Measurements from ENCODE around the gene TUBB4A. TPM values are rescaled to one million over a fixed set of nuclear protein-coding genes. Genes with fewer than 3 reads are reported as not detected.

Gene TUBB4A
- total RNA-seq, 1 experiment from 2014 or later = 2.9 TPM

- DNase-seq = no peak
- no peaks in the 10 kb centered on the region for H3K27me3 ChIP-seq (ENCODE audit: control insufficient read depth, insufficient read depth, low read length)
- no peak overlapping the region for H3K4me3 ChIP-seq (ENCODE audit: insufficient read depth, low read depth, low read length)
- no peaks in the 10 kb centered on the region for H3K36me3 ChIP-seq (replicated peaks; ENCODE audit: control insufficient read depth, insufficient read depth, low read length)
Measured at GRCh38 chr19:6491802-6492592, 10.1 kb downstream of the TUBB4A start.

- DNase-seq = no peak
- Histone ChIP-seq H3K27me3 (ENCODE audit: control insufficient read depth, insufficient read depth, low read length) (no peaks in the 10 kb centered on the region), H3K36me3 (replicated peaks; ENCODE audit: control insufficient read depth, insufficient read depth, low read length) (no peaks in the 10 kb centered on the region), H3K4me3 (ENCODE audit: insufficient read depth, low read depth, low read length) (no peak overlapping the region)
Measured at GRCh38 chr19:6490134-6490533, 12.0 kb downstream of the TUBB4A start.

- Histone ChIP-seq H3K36me3 (replicated peaks; ENCODE audit: control insufficient read depth, insufficient read depth, low read length) (no peaks in the 10 kb centered on the region), H3K4me3 (ENCODE audit: insufficient read depth, low read depth, low read length) (no peak overlapping the region), H3K27me3 (ENCODE audit: control insufficient read depth, insufficient read depth, low read length) (no peaks in the 10 kb centered on the region)
- peak; percentile 30 for DNase-seq
Measured at GRCh38 chr19:6489278-6490061, 12.6 kb downstream of the TUBB4A start.

DNA sequence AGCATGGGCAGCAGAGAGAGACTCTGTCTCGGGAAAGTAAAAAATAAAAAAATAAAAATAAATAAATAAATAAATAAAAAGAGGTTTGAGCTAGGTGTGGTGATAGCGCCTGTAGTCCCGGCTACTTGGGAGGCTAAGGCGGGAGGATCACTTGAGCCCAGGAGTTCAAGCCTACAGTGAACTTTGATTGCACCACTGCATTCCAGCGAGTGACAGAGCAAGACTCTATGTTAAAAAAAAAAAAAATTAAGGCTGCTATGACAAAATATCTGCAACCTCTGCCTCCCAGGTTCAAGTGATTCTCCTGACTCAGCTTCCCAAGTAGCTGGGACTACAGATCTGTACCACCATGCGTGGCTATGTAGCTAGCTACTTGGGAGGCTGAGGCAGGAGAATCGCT lies 17.3 kb downstream of the TUBB4A start:
- H3K27me3 ChIP-seq (ENCODE audit: control insufficient read depth, insufficient read depth, low read length) = no peaks in the 10 kb centered on the region; the same call in 1 of the 2 replicates
- H3K4me3 ChIP-seq (ENCODE audit: insufficient read depth, low read depth, low read length) = no peak overlapping the region
- no peaks in the 10 kb centered on the region for H3K36me3 ChIP-seq (replicated peaks; ENCODE audit: control insufficient read depth, insufficient read depth, low read length)
- no peak for DNase-seq

- Histone ChIP-seq H3K27me3 (ENCODE audit: control insufficient read depth, insufficient read depth, low read length) (no peaks in the 10 kb centered on the region; the same call in 1 of the 2 replicates), H3K36me3 (replicated peaks; ENCODE audit: control insufficient read depth, insufficient read depth, low read length) (no peaks in the 10 kb centered on the region), H3K4me3 (ENCODE audit: insufficient read depth, low read depth, low read length) (no peak overlapping the region)
- no peak for DNase-seq
Measured at GRCh38 chr19:6484230-6484629, 17.9 kb downstream of the TUBB4A start.

DNA sequence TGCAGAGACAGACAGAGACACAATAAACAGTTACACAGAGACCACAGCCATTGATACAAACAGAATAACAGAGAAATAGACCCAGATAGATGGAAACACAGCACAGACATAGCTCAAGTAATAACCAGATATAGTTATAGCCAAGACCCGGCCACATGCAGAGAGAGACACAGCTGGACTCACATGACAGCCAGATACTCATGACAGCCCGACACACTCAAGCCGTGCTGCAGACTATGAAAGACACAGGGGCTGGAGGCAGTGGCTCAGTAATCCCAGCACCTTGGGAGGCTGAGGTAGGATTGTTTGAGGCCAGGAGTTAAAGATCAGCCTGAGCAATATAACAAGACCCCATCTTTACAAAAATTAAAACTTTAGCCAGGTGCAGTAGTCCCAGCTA lies 18.9 kb downstream of the TUBB4A start:
- no peak for DNase-seq
- H3K36me3 ChIP-seq (replicated peaks; ENCODE audit: control insufficient read depth, insufficient read depth, low read length) = no peaks in the 10 kb centered on the region
- H3K27me3 ChIP-seq (ENCODE audit: control insufficient read depth, insufficient read depth, low read length) = peaks cover 1% of the 10 kb centered on the region; the same call in 1 of the 2 replicates
- H3K4me3 ChIP-seq (ENCODE audit: insufficient read depth, low read depth, low read length) = no peak overlapping the region

DNA sequence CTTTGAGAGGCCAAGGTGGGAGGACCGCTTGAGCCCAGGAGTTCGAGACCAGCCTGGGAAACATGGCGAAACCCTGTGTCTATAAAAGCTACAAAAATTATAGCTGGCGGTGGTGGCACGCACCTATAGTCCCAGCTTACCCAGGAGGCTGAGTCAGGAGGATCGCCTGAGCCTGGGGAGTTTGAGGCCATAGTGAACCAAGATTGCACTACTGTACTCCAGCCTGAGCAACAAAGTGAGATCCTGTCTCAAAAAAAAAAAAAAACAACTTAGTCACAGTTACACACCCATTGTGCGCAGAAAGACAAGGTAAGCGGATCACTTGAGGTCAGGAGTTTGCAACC lies 19.8 kb downstream of the TUBB4A start:
- DNase-seq = no peak
- H3K27me3 ChIP-seq (ENCODE audit: control insufficient read depth, insufficient read depth, low read length) = peaks cover 1% of the 10 kb centered on the region; the same call in 1 of the 2 replicates
- no peak overlapping the region for H3K4me3 ChIP-seq (ENCODE audit: insufficient read depth, low read depth, low read length)
- H3K36me3 ChIP-seq (replicated peaks; ENCODE audit: control insufficient read depth, insufficient read depth, low read length) = no peaks in the 10 kb centered on the region

DNA sequence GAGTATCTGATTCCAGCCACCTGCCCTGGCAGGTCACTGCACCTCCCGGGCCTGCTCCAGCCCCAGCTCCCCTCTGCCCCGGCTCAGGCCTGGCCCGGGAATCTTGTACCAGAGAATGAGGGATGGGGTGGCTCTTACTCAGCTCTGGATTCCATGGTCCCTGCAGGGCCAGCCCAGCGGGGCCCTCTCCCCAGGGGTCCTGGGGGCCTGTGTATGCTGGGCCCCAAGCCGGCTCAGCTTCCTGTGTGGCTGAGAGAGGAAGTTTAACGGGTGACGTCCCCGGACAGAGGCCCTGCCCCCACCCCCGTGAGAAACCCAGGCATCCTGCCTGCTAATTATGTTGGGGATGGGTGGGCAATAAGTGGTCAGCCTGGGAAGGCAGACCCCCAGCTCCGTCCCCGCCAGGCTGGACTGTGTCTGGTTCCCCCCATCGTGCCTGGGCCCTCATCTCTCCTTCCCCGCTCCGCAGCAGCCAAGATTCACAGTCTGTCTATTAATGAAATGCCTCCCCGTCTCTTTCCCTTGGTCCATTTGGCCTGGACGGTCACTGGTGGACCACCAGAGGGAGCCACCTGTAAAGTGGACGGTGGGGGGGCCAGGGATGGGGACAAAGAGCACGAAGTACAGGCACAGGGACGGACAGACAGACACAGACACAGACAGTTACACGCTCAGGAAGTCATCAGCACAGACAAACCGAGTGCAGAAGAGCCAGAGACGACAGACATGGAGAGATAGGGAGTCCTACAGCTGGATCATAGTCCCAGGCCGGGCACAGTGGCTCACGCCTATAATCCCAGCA lies 20.4 kb downstream of the TUBB4A start, which contains the start of gene DENND1C:
TSS of gene DENND1C (minus strand) at position 247 of the 802 bp plus-strand sequence. CDS start at position 155, 92 bp downstream.
- peak; percentile 81 for DNase-seq
- Histone ChIP-seq H3K27me3 (ENCODE audit: control insufficient read depth, insufficient read depth, low read length) (peaks cover 6% of the 10 kb centered on the region; the same call in 1 of the 2 replicates), H3K36me3 (replicated peaks; ENCODE audit: control insufficient read depth, insufficient read depth, low read length) (no peaks in the 10 kb centered on the region), H3K4me3 (ENCODE audit: insufficient read depth, low read depth, low read length) (no peak within 1 kb of the TSS)

DNA sequence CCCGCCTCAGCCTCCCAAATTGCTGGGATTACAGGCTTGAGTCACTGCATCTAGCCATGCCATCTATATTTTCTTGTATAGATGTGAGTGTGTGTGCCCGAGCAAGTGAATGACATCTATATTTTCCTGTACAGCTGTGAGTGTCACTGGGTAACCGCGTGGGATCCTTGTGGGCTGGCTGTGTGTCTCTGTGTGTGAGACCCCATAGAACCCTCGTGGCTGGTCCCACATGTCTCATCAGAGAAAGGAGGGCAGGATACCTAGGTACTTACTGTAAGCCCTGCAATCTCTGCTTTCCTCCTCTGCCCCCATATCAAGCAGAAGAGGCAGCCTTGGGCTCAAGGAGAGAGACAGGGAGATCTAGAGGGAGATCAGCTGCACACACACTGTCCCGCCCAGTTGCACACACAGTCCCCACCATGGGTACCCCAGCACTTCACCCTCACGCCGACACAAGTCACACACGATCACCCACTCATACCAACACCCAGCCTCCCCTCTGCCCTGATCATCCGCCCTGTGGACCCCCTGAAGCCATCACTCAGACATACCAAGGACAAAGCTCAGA lies 21.2 kb downstream of the TUBB4A start:
- no peaks in the 10 kb centered on the region for H3K36me3 ChIP-seq (replicated peaks; ENCODE audit: control insufficient read depth, insufficient read depth, low read length)
- H3K4me3 ChIP-seq (ENCODE audit: insufficient read depth, low read depth, low read length) = no peak overlapping the region
- peak; percentile 19 for DNase-seq
- peaks cover 6% of the 10 kb centered on the region; the same call in 1 of the 2 replicates for H3K27me3 ChIP-seq (ENCODE audit: control insufficient read depth, insufficient read depth, low read length)

DNA sequence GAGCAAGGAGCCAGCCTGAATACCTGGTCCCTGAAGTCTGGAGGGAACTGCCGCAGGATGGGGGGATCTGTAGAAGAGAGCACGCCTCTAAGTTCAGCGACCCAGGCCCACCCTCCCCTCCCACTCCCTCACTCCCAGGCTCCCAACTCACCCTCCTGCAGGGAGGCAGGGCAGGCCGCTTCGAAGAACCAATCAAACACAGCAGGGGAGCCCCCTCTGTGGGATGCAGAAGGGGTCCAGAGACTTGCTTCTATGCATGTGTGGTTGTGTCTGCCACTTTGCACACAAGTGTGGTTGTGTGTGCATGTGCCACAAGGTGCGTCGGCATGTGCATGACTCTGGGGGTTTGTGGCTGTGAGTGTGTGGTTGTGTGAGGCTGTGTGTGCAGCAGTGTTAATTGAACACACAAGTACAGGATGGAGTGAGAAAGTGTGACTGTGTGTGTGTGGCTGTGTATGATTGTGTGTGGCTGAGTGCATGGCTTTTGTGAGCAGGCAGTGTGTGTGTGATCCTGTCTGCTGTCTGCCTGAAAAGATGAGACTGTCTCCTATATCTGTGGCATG lies 22.2 kb downstream of the TUBB4A start:
- Histone ChIP-seq H3K4me3 (ENCODE audit: insufficient read depth, low read depth, low read length) (no peak overlapping the region), H3K36me3 (replicated peaks; ENCODE audit: control insufficient read depth, insufficient read depth, low read length) (no peaks in the 10 kb centered on the region), H3K27me3 (ENCODE audit: control insufficient read depth, insufficient read depth, low read length) (peaks cover 16% of the 10 kb centered on the region)
- peak; percentile 45 for DNase-seq

DNA sequence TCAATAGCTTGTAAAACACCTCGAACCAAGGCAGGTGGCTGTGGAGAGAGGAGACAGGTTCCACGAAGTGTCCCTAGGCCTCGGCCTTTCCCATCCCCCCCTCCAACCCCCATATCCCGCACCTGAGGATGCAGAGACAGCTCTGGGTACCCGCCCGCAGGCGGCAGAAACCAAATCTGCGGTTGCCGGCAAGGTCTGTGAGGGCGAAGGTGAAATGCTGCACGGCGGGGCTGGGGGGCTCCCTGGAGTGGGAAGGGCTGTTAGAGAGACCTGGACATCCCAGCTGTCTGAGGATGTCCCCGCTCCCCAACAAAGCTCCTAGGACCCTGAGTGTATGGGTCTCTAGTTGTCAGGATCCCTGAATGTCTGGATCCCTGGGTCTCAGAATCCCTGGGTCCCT lies 23.3 kb downstream of the TUBB4A start:
- peak; percentile 39 for DNase-seq
- H3K27me3 ChIP-seq (ENCODE audit: control insufficient read depth, insufficient read depth, low read length) = peaks cover 22% of the 10 kb centered on the region
- no peaks in the 10 kb centered on the region for H3K36me3 ChIP-seq (replicated peaks; ENCODE audit: control insufficient read depth, insufficient read depth, low read length)
- H3K4me3 ChIP-seq (ENCODE audit: insufficient read depth, low read depth, low read length) = no peak overlapping the region

DNA sequence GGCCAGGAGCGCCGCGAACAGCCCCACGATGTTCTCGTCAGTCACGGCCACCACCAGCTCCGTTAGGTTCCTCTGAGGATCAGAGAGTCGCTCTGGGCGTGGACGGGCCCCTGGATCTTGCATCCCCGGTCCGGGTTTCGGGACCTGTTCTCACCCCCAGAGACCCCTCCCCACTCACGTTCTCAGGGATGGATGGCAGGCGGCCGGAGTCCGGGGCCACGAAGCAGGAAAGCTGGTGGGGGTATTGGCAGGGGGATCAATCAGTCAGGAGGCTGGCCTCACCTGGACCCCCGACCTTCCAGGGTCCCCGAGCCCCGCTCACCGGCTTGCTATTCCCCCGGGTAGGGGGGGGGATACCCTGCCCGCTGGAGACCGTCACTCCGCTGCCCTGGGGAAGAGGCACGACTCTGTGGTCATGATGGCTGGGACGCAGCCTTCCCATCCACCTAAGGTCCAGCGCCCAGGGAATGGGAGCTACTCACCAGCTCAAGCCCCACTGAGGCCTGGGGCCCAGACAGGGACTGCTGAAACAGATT lies 25.1 kb downstream of the TUBB4A start:
- peak; percentile 76 for DNase-seq
- no peaks in the 10 kb centered on the region for H3K36me3 ChIP-seq (replicated peaks; ENCODE audit: control insufficient read depth, insufficient read depth, low read length)

DNA sequence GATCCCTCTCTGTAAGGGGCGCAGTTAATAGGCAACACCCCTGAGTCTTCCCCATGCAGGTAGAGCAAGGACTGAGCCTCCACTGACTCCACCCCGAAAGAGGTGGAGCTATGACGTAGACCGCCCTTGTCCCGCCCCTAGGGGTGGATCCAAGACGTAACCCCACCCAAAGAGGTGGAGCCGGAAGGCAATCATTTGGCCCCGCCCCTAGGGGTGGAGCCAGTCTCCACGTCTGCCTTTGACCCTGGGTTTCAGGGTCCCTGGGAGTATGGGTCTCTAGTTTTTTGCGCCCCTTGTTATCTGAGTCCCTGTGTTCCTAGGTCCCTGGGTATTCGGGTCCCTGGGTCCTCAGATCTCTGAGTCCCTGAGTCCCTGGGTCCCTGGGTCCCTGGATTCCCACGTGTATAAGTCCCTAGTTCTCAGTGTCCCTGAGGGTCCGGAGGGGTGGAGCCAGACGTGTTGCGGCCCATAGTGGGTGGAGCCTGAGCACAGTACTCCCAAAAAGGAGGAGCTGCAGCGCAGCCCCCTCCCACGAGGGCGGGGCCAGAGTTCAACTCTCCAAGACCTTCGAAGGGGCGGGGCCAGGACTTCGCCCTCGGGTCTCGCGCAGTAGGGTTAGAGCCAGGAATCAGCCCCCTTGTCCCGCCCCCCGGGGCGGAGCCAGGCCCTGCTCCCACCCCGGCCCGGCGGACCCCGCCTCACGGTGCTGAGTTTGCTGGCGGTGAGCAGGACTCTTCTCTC lies 25.8 kb downstream of the TUBB4A start:
- Histone ChIP-seq H3K27me3 (ENCODE audit: control insufficient read depth, insufficient read depth, low read length) (peaks cover 22% of the 10 kb centered on the region), H3K36me3 (replicated peaks; ENCODE audit: control insufficient read depth, insufficient read depth, low read length) (no peaks in the 10 kb centered on the region), H3K4me3 (ENCODE audit: insufficient read depth, low read depth, low read length) (peak overlapping the region; percentile 70)
- peak; percentile 100 for DNase-seq

More for the DNA sequence above, 25.1 kb downstream of the TUBB4A start:
- Histone ChIP-seq H3K27me3 (ENCODE audit: control insufficient read depth, insufficient read depth, low read length) (peaks cover 22% of the 10 kb centered on the region), H3K4me3 (ENCODE audit: insufficient read depth, low read depth, low read length) (peak overlapping the region; percentile 56)

Measured in H7 (cell line).